GM12878 (cell line): ENCODE results near the gene CCDC159. TPM values are rescaled to one million over a fixed set of nuclear protein-coding genes. Genes with fewer than 3 reads are reported as not detected.
A peak's percentile ranks its signal among the peaks of the same experiment; 100 is the strongest.

ENCODE experiments used
- CEBPZ ChIP-seq: fragments of 150-350 bp; IDR thresholded peaks from 2 replicates; pipeline ENCODE4 v1.6.1; 2016; ENCODE audit warnings: low read depth, low read length
- LARP7 ChIP-seq: fragments of 450-650 bp; IDR thresholded peaks from 2 replicates; pipeline ENCODE4 v1.6.1; 2017; ENCODE audit warnings: mild to moderate bottlenecking
- RUNX3 ChIP-seq: IDR thresholded peaks from 2 replicates; pipeline ENCODE4 v1.6.1; 2012; ENCODE audit warnings: low read length, inconsistent platforms
- polyA plus RNA-seq, 11 experiments: library from polyadenylated mRNA; depleted of rRNA in 4 of 11; unstranded in 6 of 11; stranded (reverse) in 5 of 11; fragments of >200 nt; fragmentation: Nextera tagmentation in 4 of 11; fragmentation: Illumina TruSeq in 1 of 11; extraction: Ambion mirVana in 4 of 11; extraction: Trizol in 1 of 11; gene quantifications; 1 replicate in 1 of 11; 2 replicates in 10 of 11; pipeline versions ENCODE4 v1.2.1 to v1.2.3, GENCODE V29; 2011 to 2016; ENCODE audit warnings: inconsistent platforms in 2 of 11, missing spikeins in 2 of 11, low read depth in 1 of 11
- total RNA-seq, 4 experiments: library from RNA; depleted of rRNA in 3 of 4; stranded (reverse); fragments of >200 nt in 3 of 4; fragmentation: Illumina TruSeq in 1 of 4; extraction: Trizol in 1 of 4; gene quantifications; 2 replicates each; pipeline versions ENCODE4 v1.2.1 to v1.2.3, GENCODE V29; 2013 to 2021
- TF ChIP-seq, protein P1 (sequence below): fragments of 450-650 bp; formaldehyde crosslinking; IDR thresholded peaks from 2 replicates; pipeline ENCODE4 v1.4.0; 2022; ENCODE audit warnings: mild to moderate bottlenecking, moderate library complexity
- TF ChIP-seq, protein P2 (sequence below): IDR thresholded peaks from 2 replicates; pipeline ENCODE4 v1.6.1; 2011; ENCODE audit warnings: borderline replicate concordance, low read depth, mild to moderate bottlenecking, moderate library complexity, low read length; ENCODE audit not compliant: insufficient read depth, poor library complexity, severe bottlenecking
- TF ChIP-seq, protein P3 (sequence below): fragments of 450-650 bp; IDR thresholded peaks from 2 replicates; pipeline ENCODE4 v1.6.1; 2017; ENCODE audit warnings: mild to moderate bottlenecking

CCDC159 gene
- total and polyA plus RNA-seq, 10 of the 15 experiments (the other 5 are each of a cell fraction or from before 2014, with no cell fraction given), result 0.61 to 14.7 (median 10.1) TPM

- TF ChIP-seq, protein P1, sequence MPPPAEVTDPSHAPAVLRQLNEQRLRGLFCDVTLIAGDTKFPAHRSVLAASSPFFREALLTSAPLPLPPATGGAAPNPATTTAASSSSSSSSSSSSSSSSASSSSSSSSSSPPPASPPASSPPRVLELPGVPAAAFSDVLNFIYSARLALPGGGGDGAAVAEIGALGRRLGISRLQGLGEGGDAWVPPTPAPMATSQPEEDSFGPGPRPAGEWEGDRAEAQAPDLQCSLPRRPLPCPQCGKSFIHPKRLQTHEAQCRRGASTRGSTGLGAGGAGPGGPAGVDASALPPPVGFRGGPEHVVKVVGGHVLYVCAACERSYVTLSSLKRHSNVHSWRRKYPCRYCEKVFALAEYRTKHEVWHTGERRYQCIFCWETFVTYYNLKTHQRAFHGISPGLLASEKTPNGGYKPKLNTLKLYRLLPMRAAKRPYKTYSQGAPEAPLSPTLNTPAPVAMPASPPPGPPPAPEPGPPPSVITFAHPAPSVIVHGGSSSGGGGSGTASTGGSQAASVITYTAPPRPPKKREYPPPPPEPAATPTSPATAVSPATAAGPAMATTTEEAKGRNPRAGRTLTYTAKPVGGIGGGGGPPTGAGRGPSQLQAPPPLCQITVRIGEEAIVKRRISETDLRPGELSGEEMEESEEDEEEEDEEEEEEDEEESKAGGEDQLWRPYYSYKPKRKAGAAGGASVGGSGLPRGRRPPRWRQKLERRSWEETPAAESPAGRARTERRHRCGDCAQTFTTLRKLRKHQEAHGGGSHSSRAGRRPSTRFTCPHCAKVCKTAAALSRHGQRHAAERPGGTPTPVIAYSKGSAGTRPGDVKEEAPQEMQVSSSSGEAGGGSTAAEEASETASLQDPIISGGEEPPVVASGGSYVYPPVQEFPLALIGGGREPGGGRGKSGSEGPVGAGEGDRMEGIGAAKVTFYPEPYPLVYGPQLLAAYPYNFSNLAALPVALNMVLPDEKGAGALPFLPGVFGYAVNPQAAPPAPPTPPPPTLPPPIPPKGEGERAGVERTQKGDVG (CRISPR knock-in tag), result no peak
- TF ChIP-seq CEBPZ (no peak), RUNX3 (peak; percentile 49), LARP7 (peak; percentile 60; the same call in 1 of the 2 replicates)
- TF ChIP-seq, protein P2, sequence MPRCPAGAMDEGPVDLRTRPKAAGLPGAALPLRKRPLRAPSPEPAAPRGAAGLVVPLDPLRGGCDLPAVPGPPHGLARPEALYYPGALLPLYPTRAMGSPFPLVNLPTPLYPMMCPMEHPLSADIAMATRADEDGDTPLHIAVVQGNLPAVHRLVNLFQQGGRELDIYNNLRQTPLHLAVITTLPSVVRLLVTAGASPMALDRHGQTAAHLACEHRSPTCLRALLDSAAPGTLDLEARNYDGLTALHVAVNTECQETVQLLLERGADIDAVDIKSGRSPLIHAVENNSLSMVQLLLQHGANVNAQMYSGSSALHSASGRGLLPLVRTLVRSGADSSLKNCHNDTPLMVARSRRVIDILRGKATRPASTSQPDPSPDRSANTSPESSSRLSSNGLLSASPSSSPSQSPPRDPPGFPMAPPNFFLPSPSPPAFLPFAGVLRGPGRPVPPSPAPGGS, result no peak
- TF ChIP-seq, protein P3, sequence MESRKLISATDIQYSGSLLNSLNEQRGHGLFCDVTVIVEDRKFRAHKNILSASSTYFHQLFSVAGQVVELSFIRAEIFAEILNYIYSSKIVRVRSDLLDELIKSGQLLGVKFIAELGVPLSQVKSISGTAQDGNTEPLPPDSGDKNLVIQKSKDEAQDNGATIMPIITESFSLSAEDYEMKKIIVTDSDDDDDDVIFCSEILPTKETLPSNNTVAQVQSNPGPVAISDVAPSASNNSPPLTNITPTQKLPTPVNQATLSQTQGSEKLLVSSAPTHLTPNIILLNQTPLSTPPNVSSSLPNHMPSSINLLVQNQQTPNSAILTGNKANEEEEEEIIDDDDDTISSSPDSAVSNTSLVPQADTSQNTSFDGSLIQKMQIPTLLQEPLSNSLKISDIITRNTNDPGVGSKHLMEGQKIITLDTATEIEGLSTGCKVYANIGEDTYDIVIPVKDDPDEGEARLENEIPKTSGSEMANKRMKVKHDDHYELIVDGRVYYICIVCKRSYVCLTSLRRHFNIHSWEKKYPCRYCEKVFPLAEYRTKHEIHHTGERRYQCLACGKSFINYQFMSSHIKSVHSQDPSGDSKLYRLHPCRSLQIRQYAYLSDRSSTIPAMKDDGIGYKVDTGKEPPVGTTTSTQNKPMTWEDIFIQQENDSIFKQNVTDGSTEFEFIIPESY, result 0 out of 2 replicates have a peak, but pooled peaks have one; percentile 30
Measured at GRCh38 chr19:11382898-11383705, 36.8 kb downstream of the CCDC159 start (continued).
